Measurements from ENCODE around the gene SLC23A2.

Gene SLC23A2

GRCh38 chr20:4812216-4812615 lies 189.1 kb downstream of the SLC23A2 start:
- ATAC-seq = no peak

GRCh38 chr20:4811661-4812181 lies 189.6 kb downstream of the SLC23A2 start:
- ATAC-seq = no peak

GRCh38 chr20:4811257-4811656 lies 190.1 kb downstream of the SLC23A2 start:
- no peak for ATAC-seq

GRCh38 chr20:4810426-4811019 lies 190.8 kb downstream of the SLC23A2 start:
- no peak for ATAC-seq

GRCh38 chr20:4809707-4810106 lies 191.6 kb downstream of the SLC23A2 start:
- ATAC-seq = no peak

GRCh38 chr20:4808872-4809271 lies 192.4 kb downstream of the SLC23A2 start:
- ATAC-seq = no peak

GRCh38 chr20:4805663-4806449 lies 195.5 kb downstream of the SLC23A2 start:
- ATAC-seq = no peak

GRCh38 chr20:4802527-4802926 lies 198.8 kb downstream of the SLC23A2 start:
- ATAC-seq = no peak
